ENCODE data around the gene KCP.

The KCP gene

GRCh38 chr7:128888756-128889095 is 21.8 kb downstream of the KCP start:
- TF ChIP-seq CTCF (IDR thresholded peaks at IDR 0.05; ENCODE audit: low read depth, low read length) (no peak), EZH2phosphoT487 (IDR thresholded peaks at IDR 0.05; ENCODE audit: low read depth) (no peak)
- H3K9ac ChIP-seq (ENCODE audit: low read length): no peak overlapping the region
- no peaks in the 10 kb centered on the region for H3K79me2 ChIP-seq (ENCODE audit: low read length)
- peaks cover 5% of the 10 kb centered on the region; the same call in 1 of the 2 replicates for H3K4me1 ChIP-seq (ENCODE audit: low read length)
- H3K27ac ChIP-seq (ENCODE audit: low read length): no peak overlapping the region
- H3K4me2 ChIP-seq (ENCODE audit: low read length): no peak overlapping the region
- no peaks in the 10 kb centered on the region for H3K9me3 ChIP-seq (ENCODE audit: insufficient read depth, low read length)
- no peak overlapping the region for H2AFZ ChIP-seq (ENCODE audit: low read depth, low read length)
- no peaks in the 10 kb centered on the region for H4K20me1 ChIP-seq (ENCODE audit: insufficient read depth, low read length)
- H3K4me3 ChIP-seq (ENCODE audit: low read length): no peak overlapping the region
- H3K27me3 ChIP-seq (ENCODE audit: low read depth, low read length): no peaks in the 10 kb centered on the region
- H3K36me3 ChIP-seq (replicated peaks; ENCODE audit: low read depth, low read length): no peaks in the 10 kb centered on the region

- Histone ChIP-seq H3K4me1 (ENCODE audit: low read length) (peaks cover 8% of the 10 kb centered on the region; the same call in 1 of the 2 replicates), H3K4me2 (ENCODE audit: low read length) (no peak overlapping the region), H2AFZ (ENCODE audit: low read depth, low read length) (no peak overlapping the region), H3K36me3 (replicated peaks; ENCODE audit: low read depth, low read length) (no peaks in the 10 kb centered on the region), H4K20me1 (ENCODE audit: insufficient read depth, low read length) (no peaks in the 10 kb centered on the region), H3K9ac (ENCODE audit: low read length) (no peak overlapping the region), H3K79me2 (ENCODE audit: low read length) (no peaks in the 10 kb centered on the region), H3K27me3 (ENCODE audit: low read depth, low read length) (no peaks in the 10 kb centered on the region), H3K4me3 (ENCODE audit: low read length) (no peak overlapping the region), H3K9me3 (ENCODE audit: insufficient read depth, low read length) (no peaks in the 10 kb centered on the region), H3K27ac (ENCODE audit: low read length) (no peak overlapping the region)
- TF ChIP-seq CTCF (IDR thresholded peaks at IDR 0.05; ENCODE audit: low read depth, low read length) (no peak), EZH2phosphoT487 (IDR thresholded peaks at IDR 0.05; ENCODE audit: low read depth) (no peak)
Observed at GRCh38 chr7:128888039-128888755, 22.3 kb downstream of the KCP start.

GRCh38 chr7:128887169-128888038 is 23.1 kb downstream of the KCP start:
- no peak overlapping the region for H2AFZ ChIP-seq (ENCODE audit: low read depth, low read length)

More at GRCh38 chr7:128887169-128888038, 23.1 kb downstream of the KCP start:
- Histone ChIP-seq H3K4me3 (ENCODE audit: low read length) (no peak overlapping the region), H3K79me2 (ENCODE audit: low read length) (no peaks in the 10 kb centered on the region), H3K4me2 (ENCODE audit: low read length) (no peak overlapping the region), H3K9ac (ENCODE audit: low read length) (no peak overlapping the region), H3K4me1 (ENCODE audit: low read length) (peaks cover 8% of the 10 kb centered on the region; the same call in 1 of the 2 replicates), H3K27ac (ENCODE audit: low read length) (no peak overlapping the region), H3K9me3 (ENCODE audit: insufficient read depth, low read length) (no peaks in the 10 kb centered on the region), H4K20me1 (ENCODE audit: insufficient read depth, low read length) (no peaks in the 10 kb centered on the region), H3K36me3 (replicated peaks; ENCODE audit: low read depth, low read length) (no peaks in the 10 kb centered on the region), H3K27me3 (ENCODE audit: low read depth, low read length) (no peaks in the 10 kb centered on the region)
- TF ChIP-seq EZH2phosphoT487 (IDR thresholded peaks at IDR 0.05; ENCODE audit: low read depth) (no peak), CTCF (IDR thresholded peaks at IDR 0.05; ENCODE audit: low read depth, low read length) (no peak)

All from OCI-LY3 (cell line).